NB4 (cell line): ENCODE results near the gene MAG.

ENCODE experiments used
- DNase-seq: peaks from one replicate; pipeline ENCODE4 v3.0.0; 2010; ENCODE audit warnings: low read depth
- H3K4me3 ChIP-seq: one replicate; pipeline ENCODE4 v1.5.1; 2011; ENCODE audit warnings: mild to moderate bottlenecking, low read depth, low read length, moderate library complexity
- MYC ChIP-seq: IDR thresholded peaks from 2 replicates; pipeline ENCODE4 v1.6.1; 2011; ENCODE audit warnings: low read depth, low read length
- POLR2A ChIP-seq: IDR thresholded peaks from 2 replicates; pipeline ENCODE4 v1.6.1; 2011; ENCODE audit warnings: mild to moderate bottlenecking; ENCODE audit not compliant: insufficient read length; ENCODE audit errors: extremely low read depth
- TF ChIP-seq, protein P1 (sequence below): IDR thresholded peaks from 2 replicates; pipeline ENCODE4 v1.6.1; 2011; ENCODE audit warnings: low read depth, low read length
- TF ChIP-seq, protein P2 (sequence below): IDR thresholded peaks from one replicate; pipeline ENCODE4 v1.5.1; 2012; ENCODE audit warnings: low read depth, low read length

MAG gene

GRCh38 chr19:35311901-35312665, 20.1 kb downstream of the MAG start:
- H3K4me3 ChIP-seq, result no peak overlapping the region
- TF ChIP-seq, protein P1, sequence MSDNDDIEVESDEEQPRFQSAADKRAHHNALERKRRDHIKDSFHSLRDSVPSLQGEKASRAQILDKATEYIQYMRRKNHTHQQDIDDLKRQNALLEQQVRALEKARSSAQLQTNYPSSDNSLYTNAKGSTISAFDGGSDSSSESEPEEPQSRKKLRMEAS, result no peak
- TF ChIP-seq POLR2A (no peak), MYC (no peak)
- TF ChIP-seq, protein P2, sequence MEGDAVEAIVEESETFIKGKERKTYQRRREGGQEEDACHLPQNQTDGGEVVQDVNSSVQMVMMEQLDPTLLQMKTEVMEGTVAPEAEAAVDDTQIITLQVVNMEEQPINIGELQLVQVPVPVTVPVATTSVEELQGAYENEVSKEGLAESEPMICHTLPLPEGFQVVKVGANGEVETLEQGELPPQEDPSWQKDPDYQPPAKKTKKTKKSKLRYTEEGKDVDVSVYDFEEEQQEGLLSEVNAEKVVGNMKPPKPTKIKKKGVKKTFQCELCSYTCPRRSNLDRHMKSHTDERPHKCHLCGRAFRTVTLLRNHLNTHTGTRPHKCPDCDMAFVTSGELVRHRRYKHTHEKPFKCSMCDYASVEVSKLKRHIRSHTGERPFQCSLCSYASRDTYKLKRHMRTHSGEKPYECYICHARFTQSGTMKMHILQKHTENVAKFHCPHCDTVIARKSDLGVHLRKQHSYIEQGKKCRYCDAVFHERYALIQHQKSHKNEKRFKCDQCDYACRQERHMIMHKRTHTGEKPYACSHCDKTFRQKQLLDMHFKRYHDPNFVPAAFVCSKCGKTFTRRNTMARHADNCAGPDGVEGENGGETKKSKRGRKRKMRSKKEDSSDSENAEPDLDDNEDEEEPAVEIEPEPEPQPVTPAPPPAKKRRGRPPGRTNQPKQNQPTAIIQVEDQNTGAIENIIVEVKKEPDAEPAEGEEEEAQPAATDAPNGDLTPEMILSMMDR, result no peak
- no peak for DNase-seq

GRCh38 chr19:35313587-35313986, 21.6 kb downstream of the MAG start:
- no peak for DNase-seq
- no peak overlapping the region for H3K4me3 ChIP-seq
- TF ChIP-seq, protein P1, result no peak
- TF ChIP-seq POLR2A, result no peak
- no peak for TF ChIP-seq MYC
- TF ChIP-seq, protein P2, result no peak

DNA sequence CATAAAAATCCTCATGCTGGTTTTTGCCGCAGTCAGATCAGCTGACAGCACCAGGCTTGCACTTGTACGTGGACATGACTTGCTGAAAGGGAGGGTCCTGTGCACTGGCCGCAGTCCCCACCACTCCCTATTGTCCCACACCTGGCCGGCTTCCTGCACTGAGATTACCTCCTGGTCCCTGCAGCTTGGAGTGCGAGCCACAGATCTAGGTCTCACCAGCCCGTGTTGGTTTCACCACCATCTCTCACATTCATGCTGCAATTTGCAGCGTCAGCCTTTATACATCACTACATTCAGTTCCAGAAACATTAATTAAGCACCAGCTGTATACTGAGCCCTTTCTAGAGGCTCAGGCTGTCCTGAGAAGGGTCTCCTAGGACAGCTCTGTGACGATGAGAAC, 22.1 kb downstream of the MAG start:
- DNase-seq, result no peak
- no peak overlapping the region for H3K4me3 ChIP-seq
- TF ChIP-seq MYC (no peak), POLR2A (no peak)
- TF ChIP-seq, protein P2, result no peak
- TF ChIP-seq, protein P1, result no peak

- H3K4me3 ChIP-seq, result no peak overlapping the region
- TF ChIP-seq, protein P1, result no peak
- TF ChIP-seq MYC (no peak), POLR2A (no peak)
- TF ChIP-seq, protein P2, result no peak
- DNase-seq, result no peak
These were observed 23.0 kb downstream of the MAG start for GRCh38 chr19:35314858-35315470.

GRCh38 chr19:35315883-35316282, 23.9 kb downstream of the MAG start:
- H3K4me3 ChIP-seq, result no peak overlapping the region
- TF ChIP-seq, protein P2, result no peak
- TF ChIP-seq POLR2A, result no peak
- no peak for TF ChIP-seq MYC
- TF ChIP-seq, protein P1, result no peak
- DNase-seq, result no peak
